HG03039 (cell line): ENCODE data around the gene HTRA3.

Experiments
- ATAC-seq: cut with Tn5 transposase; IDR thresholded peaks from one replicate; pipeline ENCODE4 v1.9.1; 2021; ENCODE audit warnings: mild to moderate bottlenecking, moderate library complexity; ENCODE audit not compliant: unreplicated experiment

The HTRA3 gene

GRCh38 chr4:8245884-8246833, 23.4 kb upstream of the HTRA3 start:
- ATAC-seq, result no peak

GRCh38 chr4:8247047-8247930, 22.3 kb upstream of the HTRA3 start:
- ATAC-seq, result no peak

GRCh38 chr4:8248091-8248490, 21.5 kb upstream of the HTRA3 start:
- no peak for ATAC-seq

GRCh38 chr4:8250227-8250626, 19.3 kb upstream of the HTRA3 start:
- no peak for ATAC-seq

- ATAC-seq, result no peak
Observed at GRCh38 chr4:8250637-8251036, 18.9 kb upstream of the HTRA3 start.

- no peak for ATAC-seq
Observed at GRCh38 chr4:8251110-8251883, 18.3 kb upstream of the HTRA3 start.

- no peak for ATAC-seq
Observed at GRCh38 chr4:8252301-8253173, 17.0 kb upstream of the HTRA3 start.

- ATAC-seq, result no peak
Observed at GRCh38 chr4:8254076-8254475, 15.5 kb upstream of the HTRA3 start.

GRCh38 chr4:8255698-8256441, 13.7 kb upstream of the HTRA3 start:
- no peak for ATAC-seq

GRCh38 chr4:8257854-8258253, 11.7 kb upstream of the HTRA3 start:
- ATAC-seq, result no peak

GRCh38 chr4:8258552-8259212, 10.9 kb upstream of the HTRA3 start:
- ATAC-seq, result no peak

- ATAC-seq, result no peak
Observed at GRCh38 chr4:8259743-8260430, 9.7 kb upstream of the HTRA3 start.

GRCh38 chr4:8260656-8261111, 8.9 kb upstream of the HTRA3 start:
- no peak for ATAC-seq

GRCh38 chr4:8261851-8262535, 7.6 kb upstream of the HTRA3 start:
- ATAC-seq, result no peak

GRCh38 chr4:8262637-8263322, 6.8 kb upstream of the HTRA3 start:
- ATAC-seq, result no peak

- no peak for ATAC-seq
Observed at GRCh38 chr4:8263397-8263796, 6.2 kb upstream of the HTRA3 start.

GRCh38 chr4:8264106-8264505, 5.4 kb upstream of the HTRA3 start:
- no peak for ATAC-seq
